Trophoblast cell (in vitro differentiated cells and primary cell): ENCODE data around the gene ZMYND8.
A peak's percentile ranks its signal among the peaks of the same experiment; 100 is the strongest.

ENCODE experiments used
- DNase-seq, 2 donors: peaks; one replicate each; pipeline ENCODE4 v3.0.0-alpha.2; 2016
- H2AFZ ChIP-seq: 2 replicates; pipeline ENCODE4 v1.6.1; 2013; ENCODE audit warnings: low read length, moderate library complexity, mild to moderate bottlenecking; ENCODE audit not compliant: insufficient read depth, poor library complexity
- H2AK5ac ChIP-seq: 2 replicates; pipeline ENCODE4 v1.6.1; 2013; ENCODE audit warnings: mild to moderate bottlenecking, low read length
- H2BK120ac ChIP-seq: 2 replicates; pipeline ENCODE4 v1.6.1; 2013; ENCODE audit warnings: low read length, mild to moderate bottlenecking, moderate library complexity; ENCODE audit not compliant: insufficient read depth, poor library complexity
- H2BK12ac ChIP-seq: 2 replicates; pipeline ENCODE4 v1.6.1; 2013; ENCODE audit warnings: mild to moderate bottlenecking, low read length, moderate library complexity
- H2BK5ac ChIP-seq: 2 replicates; pipeline ENCODE4 v1.6.1; 2013; ENCODE audit warnings: low read length, low read depth, moderate library complexity, mild to moderate bottlenecking; ENCODE audit not compliant: poor library complexity
- H3K14ac ChIP-seq: 2 replicates; pipeline ENCODE4 v1.6.1; 2013; ENCODE audit warnings: mild to moderate bottlenecking, low read length
- H3K18ac ChIP-seq: 2 replicates; pipeline ENCODE4 v1.6.1; 2013; ENCODE audit warnings: mild to moderate bottlenecking, low read length
- H3K23ac ChIP-seq: 2 replicates; pipeline ENCODE4 v1.6.1; 2013; ENCODE audit warnings: low read length
- H3K27ac ChIP-seq: 2 replicates; pipeline ENCODE4 v1.5.1; 2013; ENCODE audit warnings: low read depth, mild to moderate bottlenecking, inconsistent platforms, low read length, moderate library complexity
- H3K27me3 ChIP-seq: 2 replicates; pipeline ENCODE4 v1.6.1; 2013; ENCODE audit warnings: inconsistent platforms, mild to moderate bottlenecking, low read length, moderate library complexity; ENCODE audit not compliant: insufficient read depth
- H3K36me3 ChIP-seq, 2 experiments: 1 replicate in 1 of 2; 2 replicates in 1 of 2; pipeline ENCODE4 v1.6.1; 2013; ENCODE audit warnings: low read length in 2 of 2, mild to moderate bottlenecking in 2 of 2, moderate library complexity in 1 of 2; ENCODE audit not compliant: insufficient read depth in 2 of 2, control insufficient read depth in 1 of 2
- H3K4ac ChIP-seq: 2 replicates; pipeline ENCODE4 v1.6.1; 2013; ENCODE audit warnings: low read depth, mild to moderate bottlenecking, low read length, moderate library complexity
- H3K4me1 ChIP-seq, 2 experiments: 1 replicate in 1 of 2; 2 replicates in 1 of 2; pipeline ENCODE4 v1.6.1; 2013; ENCODE audit warnings: low read length in 2 of 2, mild to moderate bottlenecking in 2 of 2, moderate library complexity in 1 of 2; ENCODE audit not compliant: insufficient read depth in 2 of 2, control insufficient read depth in 1 of 2
- H3K4me2 ChIP-seq: 2 replicates; pipeline ENCODE4 v1.6.1; 2013; ENCODE audit warnings: inconsistent platforms, mild to moderate bottlenecking, low read length, moderate library complexity
- H3K4me3 ChIP-seq: 2 replicates; pipeline ENCODE4 v1.5.1; 2013; ENCODE audit warnings: mild to moderate bottlenecking, low read depth, low read length, inconsistent platforms
- H3K79me1 ChIP-seq: one replicate; pipeline ENCODE4 v1.6.1; 2013; ENCODE audit warnings: low read length
- H3K79me2 ChIP-seq: 2 replicates; pipeline ENCODE4 v1.6.1; 2013; ENCODE audit warnings: low read length, mild to moderate bottlenecking; ENCODE audit not compliant: control insufficient read depth, insufficient read depth, poor library complexity
- H3K9ac ChIP-seq: 2 replicates; pipeline ENCODE4 v1.6.1; 2013; ENCODE audit warnings: mild to moderate bottlenecking, low read length
- H3K9me3 ChIP-seq: 2 replicates; pipeline ENCODE4 v1.6.1; 2013; ENCODE audit warnings: low read depth, mild to moderate bottlenecking, control low read depth, inconsistent platforms, low read length; ENCODE audit not compliant: insufficient read depth
- H4K12ac ChIP-seq: 2 replicates; pipeline ENCODE4 v1.6.1; 2013; ENCODE audit warnings: low read depth, mild to moderate bottlenecking, low read length, moderate library complexity
- H4K8ac ChIP-seq: 2 replicates; pipeline ENCODE4 v1.6.1; 2013; ENCODE audit warnings: low read depth, mild to moderate bottlenecking, low read length, moderate library complexity
- H4K91ac ChIP-seq: one replicate; pipeline ENCODE4 v1.6.1; 2013; ENCODE audit warnings: low read depth, mild to moderate bottlenecking, low read length, moderate library complexity
- WGBS: extraction: QIAGEN DNeasy Blood & Tissue Kit; methylation state at CpG from one replicate; pipeline ENCODE4 v1.1.7; 2013; ENCODE audit warnings: missing lambda C conversion rate; ENCODE audit not compliant: insufficient read length, insufficient coverage; ENCODE audit errors: extremely low coverage; 5-methylcytosine and 5-hydroxymethylcytosine counted together

Gene ZMYND8

GRCh38 chr20:47355489-47356219, 845 bp downstream of the ZMYND8 start:
- H3K27ac ChIP-seq: peak overlapping the region; percentile 93
- H2BK12ac ChIP-seq: no peak overlapping the region
- peak overlapping the region; percentile 76 for H3K9ac ChIP-seq
- peaks cover 77% of the 10 kb centered on the region for H3K79me1 ChIP-seq
- peak overlapping the region; percentile 56 for H3K14ac ChIP-seq
- H3K23ac ChIP-seq: no peak overlapping the region
- no peaks in the 10 kb centered on the region for H3K9me3 ChIP-seq
- H2BK120ac ChIP-seq: peak overlapping the region; percentile 71
- H3K27me3 ChIP-seq: no peaks in the 10 kb centered on the region
- H4K8ac ChIP-seq: peak overlapping the region; percentile 64
- H4K12ac ChIP-seq: no peak overlapping the region
- no CpG with 5 or more reads among the region's 2 CpGs for WGBS
- peaks cover 42% of the 10 kb centered on the region for H3K79me2 ChIP-seq
- peak overlapping the region; percentile 52 for H3K4me2 ChIP-seq
- H3K4ac ChIP-seq: peak overlapping the region; percentile 66
- peak overlapping the region; percentile 97 for H4K91ac ChIP-seq
- H3K18ac ChIP-seq: peak overlapping the region; percentile 55
- H2BK5ac ChIP-seq: peak overlapping the region; percentile 71
- H3K4me3 ChIP-seq: no peak overlapping the region
- H3K36me3 ChIP-seq: no peaks in the 10 kb centered on the region
- H2AK5ac ChIP-seq: peak overlapping the region; percentile 17
- no peak overlapping the region for H2AFZ ChIP-seq
- H3K4me1 ChIP-seq: peaks cover 49 to 68% of the 10 kb centered on the region in 2 experiments
- no peak for DNase-seq

GRCh38 chr20:47354714-47355488, 1.6 kb downstream of the ZMYND8 start:
- no CpG with 5 or more reads among the region's 4 CpGs for WGBS
- no peak overlapping the region for H2AFZ ChIP-seq

GRCh38 chr20:47354464-47354713, 2.1 kb downstream of the ZMYND8 start:
- H4K12ac ChIP-seq: no peak overlapping the region
- peaks cover 68% of the 10 kb centered on the region for H3K79me1 ChIP-seq
- no peaks in the 10 kb centered on the region for H3K9me3 ChIP-seq
- no peak overlapping the region for H3K14ac ChIP-seq
- H3K4me1 ChIP-seq: peaks cover 38 to 59% of the 10 kb centered on the region in 2 experiments
- no peak overlapping the region for H4K91ac ChIP-seq
- H3K36me3 ChIP-seq: no peaks in the 10 kb centered on the region
- no CpG with 5 or more reads among the region's 2 CpGs for WGBS
- no peak overlapping the region for H2BK5ac ChIP-seq
- H2AK5ac ChIP-seq: no peak overlapping the region
- H2AFZ ChIP-seq: no peak overlapping the region
- H3K4ac ChIP-seq: peak overlapping the region; percentile 41
- H3K27me3 ChIP-seq: no peaks in the 10 kb centered on the region
- H3K27ac ChIP-seq: peak overlapping the region; percentile 93
- H3K18ac ChIP-seq: no peak overlapping the region
- no peak overlapping the region for H3K23ac ChIP-seq
- peaks cover 34% of the 10 kb centered on the region for H3K79me2 ChIP-seq
- no peak overlapping the region for H2BK120ac ChIP-seq
- no peak overlapping the region for H3K9ac ChIP-seq
- no peak for DNase-seq
- H3K4me2 ChIP-seq: no peak overlapping the region
- no peak overlapping the region for H3K4me3 ChIP-seq
- no peak overlapping the region for H4K8ac ChIP-seq
- H2BK12ac ChIP-seq: no peak overlapping the region

More at GRCh38 chr20:47354714-47355488, 1.6 kb downstream of the ZMYND8 start:
- H3K4me2 ChIP-seq: peak overlapping the region; percentile 14
- no peak overlapping the region for H3K23ac ChIP-seq
- H3K4ac ChIP-seq: peak overlapping the region; percentile 28
- peaks cover 39% of the 10 kb centered on the region for H3K79me2 ChIP-seq
- peaks cover 43 to 63% of the 10 kb centered on the region in 2 experiments for H3K4me1 ChIP-seq
- peaks cover 71% of the 10 kb centered on the region for H3K79me1 ChIP-seq
- no peaks in the 10 kb centered on the region for H3K27me3 ChIP-seq
- no peak overlapping the region for H3K9ac ChIP-seq
- peak overlapping the region; percentile 57 for H3K18ac ChIP-seq
- H3K4me3 ChIP-seq: no peak overlapping the region
- H3K36me3 ChIP-seq: no peaks in the 10 kb centered on the region
- H4K8ac ChIP-seq: peak overlapping the region; percentile 31
- H3K9me3 ChIP-seq: no peaks in the 10 kb centered on the region
- H3K27ac ChIP-seq: peak overlapping the region; percentile 93
- H4K91ac ChIP-seq: peak overlapping the region; percentile 67
- no peak for DNase-seq
- H2AK5ac ChIP-seq: peak overlapping the region; percentile 38
- no peak overlapping the region for H4K12ac ChIP-seq
- peak overlapping the region; percentile 48 for H2BK120ac ChIP-seq
- H2BK12ac ChIP-seq: peak overlapping the region; percentile 41
- H3K14ac ChIP-seq: peak overlapping the region; percentile 31
- H2BK5ac ChIP-seq: peak overlapping the region; percentile 42

GRCh38 chr20:47353692-47354463, 2.6 kb downstream of the ZMYND8 start:
- Histone ChIP-seq H3K18ac (no peak overlapping the region), H4K91ac (peak overlapping the region; percentile 78), H4K8ac (peak overlapping the region; percentile 79), H2BK120ac (peak overlapping the region; percentile 83), H2BK12ac (peak overlapping the region; percentile 50), H3K14ac (peak overlapping the region; percentile 74), H3K27ac (peak overlapping the region; percentile 93), H3K4ac (peak overlapping the region; percentile 84), H2AFZ (no peak overlapping the region), H3K4me3 (no peak overlapping the region), H3K79me1 (peaks cover 67% of the 10 kb centered on the region), H4K12ac (no peak overlapping the region), H3K4me1 (peaks cover 38 to 59% of the 10 kb centered on the region in 2 experiments), H2BK5ac (peak overlapping the region; percentile 78), H3K79me2 (peaks cover 34% of the 10 kb centered on the region), H3K4me2 (peak overlapping the region; percentile 21), H3K9ac (no peak overlapping the region), H3K36me3 (no peaks in the 10 kb centered on the region), H3K23ac (no peak overlapping the region), H3K27me3 (no peaks in the 10 kb centered on the region), H3K9me3 (no peaks in the 10 kb centered on the region), H2AK5ac (peak overlapping the region; percentile 59)
- no peak for DNase-seq
- WGBS: no CpG with 5 or more reads among the region's 7 CpGs
